GM18498 (cell line): ENCODE results near the gene CCDC183.
A peak's percentile ranks its signal among the peaks of the same experiment; 100 is the strongest.

Experiments used
- ATAC-seq: cut with Tn5 transposase; IDR thresholded peaks from one replicate; pipeline ENCODE4 v1.9.1; 2021; ENCODE audit warnings: mild to moderate bottlenecking, moderate library complexity; ENCODE audit not compliant: unreplicated experiment

The CCDC183 gene

GRCh38 chr9:136847826-136848392 lies 51.8 kb downstream of the CCDC183 start:
- no peak for ATAC-seq

- no peak for ATAC-seq
Measured at GRCh38 chr9:136848393-136849037, 52.4 kb downstream of the CCDC183 start.

GRCh38 chr9:136849038-136849959 lies 53.2 kb downstream of the CCDC183 start, which contains the start of gene PHPT1:
Gene PHPT1, plus strand, starts transcription at chr9:136849409. Its CDS starts 22 bp downstream, at chr9:136849431.
- ATAC-seq = peak; percentile 82

GRCh38 chr9:136849960-136850865 lies 54.1 kb downstream of the CCDC183 start:
- no peak for ATAC-seq

- no peak for ATAC-seq
Measured at GRCh38 chr9:136850866-136851775, 55.0 kb downstream of the CCDC183 start.

- ATAC-seq = no peak
Measured at GRCh38 chr9:136851941-136852663, 56.0 kb downstream of the CCDC183 start, which contains the start of gene MAMDC4. Gene MAMDC4, plus strand, starts transcription at chr9:136852346. Its CDS starts 71 bp downstream, at chr9:136852417.

- no peak for ATAC-seq
Measured at GRCh38 chr9:136852664-136853595, 56.8 kb downstream of the CCDC183 start.

- ATAC-seq = no peak
Measured at GRCh38 chr9:136853596-136854112, 57.5 kb downstream of the CCDC183 start.

- ATAC-seq = no peak
Measured at GRCh38 chr9:136854113-136854841, 58.1 kb downstream of the CCDC183 start.

GRCh38 chr9:136854842-136855460 lies 58.8 kb downstream of the CCDC183 start:
- ATAC-seq = no peak

GRCh38 chr9:136855461-136856078 lies 59.4 kb downstream of the CCDC183 start:
- no peak for ATAC-seq

GRCh38 chr9:136856079-136856476 lies 59.9 kb downstream of the CCDC183 start:
- ATAC-seq = no peak

GRCh38 chr9:136856541-136857141 lies 60.5 kb downstream of the CCDC183 start:
- ATAC-seq = no peak

GRCh38 chr9:136857166-136857565 lies 61.0 kb downstream of the CCDC183 start:
- no peak for ATAC-seq
